A549 (cell line): Measurements from ENCODE around the gene MAGEF1. TPM values are rescaled to one million over a fixed set of nuclear protein-coding genes. Genes with fewer than 3 reads are reported as not detected.

Experiments
- ATAC-seq, 2 experiments: fragments of 200-7000 bp in 1 of 2; fragments of >200 bp in 1 of 2; cut with Nextera tagmentation in 1 of 2; cut with Tn5 transposase in 1 of 2; 3 replicates each; pipeline versions ENCODE4 v1.8.0 to v1.9.1; 2018 to 2020; ENCODE audit warnings: mild to moderate bottlenecking in 1 of 2, moderate library complexity in 1 of 2
- CTCF ChIA-PET: fragments of 300-600 bp; sonication (Branson Sonifier 250); formaldehyde crosslinking; extraction: SDS; loops from one replicate; lab custom pipeline; 2021; ENCODE audit warnings: antibody characterized with exemption, inconsistent platforms; lab: Yijun Ruan, JAX
- POLR2A ChIA-PET: fragments of 350-600 bp; formaldehyde crosslinking; extraction: SDS; loops from one replicate; lab custom pipeline; 2021; ENCODE audit warnings: antibody characterized with exemption, inconsistent platforms; lab: Yijun Ruan, JAX
- DNase-seq, 2 experiments: peaks; one replicate each; pipeline versions ENCODE4 v3.0.0 to v3.0.0-alpha.2; 2011 to 2016; ENCODE audit warnings: low read depth in 1 of 2, low spot score in 1 of 2
- FAIRE-seq: peaks from 2 replicates; lab custom pipeline; 2011; peaks lifted over from hg19 to GRCh38; lab: Jason Lieb, UNC
- H3K27ac ChIP-seq, 2 experiments: fragments of >200 bp; sonication (Bioruptor Twin); formaldehyde crosslinking; 3 replicates each; pipeline ENCODE4 v1.5.1; 2016 to 2017
- H3K4me1 ChIP-seq: fragments of >200 bp; sonication (Bioruptor Twin); formaldehyde crosslinking; 3 replicates; pipeline ENCODE4 v1.6.1; 2016
- H3K4me2 ChIP-seq: fragments of >200 bp; sonication (Bioruptor Twin); formaldehyde crosslinking; 3 replicates; pipeline ENCODE4 v1.6.1; 2016
- H3K4me3 ChIP-seq: fragments of >200 bp; sonication (Bioruptor Twin); formaldehyde crosslinking; 3 replicates; pipeline ENCODE4 v1.5.1; 2016
- H3K9me3 ChIP-seq: fragments of >200 bp; sonication (Bioruptor Twin); formaldehyde crosslinking; 3 replicates; pipeline ENCODE4 v1.6.1; 2016
- BHLHE40 ChIP-seq: IDR thresholded peaks from 2 replicates; pipeline ENCODE4 v1.6.1; 2012; ENCODE audit warnings: low read depth, low read length, inconsistent platforms
- ESRRA ChIP-seq: fragments of 150-350 bp; IDR thresholded peaks from 2 replicates; pipeline ENCODE4 v1.6.1; 2014; ENCODE audit warnings: mild to moderate bottlenecking, low read length, borderline replicate concordance
- HOXB13 ChIP-seq: fragments of 250-450 bp; sonication (Bioruptor Pico); IDR thresholded peaks from 2 replicates; pipeline ENCODE4 v1.5.0; 2020; ENCODE audit warnings: low read depth, mild to moderate bottlenecking, moderate library complexity
- JUN ChIP-seq, 2 experiments: fragments of >200 bp; sonication (Bioruptor Twin); formaldehyde crosslinking; IDR thresholded peaks; 2 replicates in 1 of 2; 3 replicates in 1 of 2; pipeline ENCODE4 v1.6.1; 2016 to 2017
- JUNB ChIP-seq: fragments of >200 bp; sonication (Bioruptor Twin); formaldehyde crosslinking; IDR thresholded peaks from 2 replicates; pipeline ENCODE4 v1.6.1; 2016
- KDM5A ChIP-seq: fragments of 200-600 bp; sonication (generic); IDR thresholded peaks from 2 replicates; pipeline ENCODE4 v1.6.1; 2016; ENCODE audit warnings: antibody characterized with exemption, mild to moderate bottlenecking
- MYC ChIP-seq: IDR thresholded peaks from 2 replicates; pipeline ENCODE4 v1.6.1; 2012; ENCODE audit warnings: mild to moderate bottlenecking, inconsistent platforms, low read length, improper control_type of control experiment, borderline replicate concordance
- NFE2L2 ChIP-seq: fragments of 150-350 bp; conservative IDR thresholded peaks from 2 replicates; pipeline ENCODE4 v1.6.1; 2014; ENCODE audit warnings: low read length
- PHF8 ChIP-seq: fragments of 200-600 bp; sonication (generic); IDR thresholded peaks from 2 replicates; pipeline ENCODE4 v1.6.1; 2016; ENCODE audit warnings: low read depth, mild to moderate bottlenecking, antibody characterized with exemption, moderate library complexity, borderline replicate concordance
- RARB ChIP-seq: fragments of 250-450 bp; sonication (Bioruptor Pico); IDR thresholded peaks from 2 replicates; pipeline ENCODE4 v1.8.0; 2021; ENCODE audit warnings: mild to moderate bottlenecking, moderate library complexity
- RFX5 ChIP-seq: fragments of 450-650 bp; IDR thresholded peaks from 2 replicates; pipeline ENCODE4 v1.7.1; 2014; ENCODE audit warnings: antibody characterized with exemption, mild to moderate bottlenecking, moderate library complexity
- RNF2 ChIP-seq: fragments of 200-600 bp; sonication (generic); IDR thresholded peaks from 2 replicates; pipeline ENCODE4 v1.6.1; 2016; ENCODE audit warnings: low read depth, mild to moderate bottlenecking, antibody characterized with exemption, moderate library complexity, borderline replicate concordance
- ZFP36 ChIP-seq: fragments of 450-650 bp; IDR thresholded peaks from 2 replicates; pipeline ENCODE4 v1.6.1; 2014; ENCODE audit warnings: borderline replicate concordance; ENCODE audit not compliant: partially characterized antibody
- WGBS: methylation state at CpG from one replicate; pipeline ENCODE4 v1.1.6; 2017; ENCODE audit errors: missing lambda C conversion rate; 5-methylcytosine and 5-hydroxymethylcytosine counted together
- polyA plus RNA-seq, 4 experiments: library from polyadenylated mRNA; depleted of rRNA in 3 of 4; stranded (reverse); fragments of >200 nt; fragmentation: RNase III in 1 of 4; extraction: RNeasy Plus Mini Kit Qiagen cat#74134 plus additional on column Dnase treatment in 1 of 4; gene quantifications; 2 replicates in 3 of 4; 3 replicates in 1 of 4; pipeline ENCODE4 v1.2.3, GENCODE V29; 2011 to 2017
- TF ChIP-seq, protein P1 (sequence below): fragments of 200-600 bp; sonication (generic); IDR thresholded peaks from 2 replicates; pipeline ENCODE4 v1.6.1; 2016; ENCODE audit warnings: antibody characterized with exemption, mild to moderate bottlenecking, moderate library complexity

The MAGEF1 gene
- polyA plus RNA-seq, 2 of the 4 experiments (the other 2 are of a cell fraction), result 19.6 to 30.8 TPM

DNA sequence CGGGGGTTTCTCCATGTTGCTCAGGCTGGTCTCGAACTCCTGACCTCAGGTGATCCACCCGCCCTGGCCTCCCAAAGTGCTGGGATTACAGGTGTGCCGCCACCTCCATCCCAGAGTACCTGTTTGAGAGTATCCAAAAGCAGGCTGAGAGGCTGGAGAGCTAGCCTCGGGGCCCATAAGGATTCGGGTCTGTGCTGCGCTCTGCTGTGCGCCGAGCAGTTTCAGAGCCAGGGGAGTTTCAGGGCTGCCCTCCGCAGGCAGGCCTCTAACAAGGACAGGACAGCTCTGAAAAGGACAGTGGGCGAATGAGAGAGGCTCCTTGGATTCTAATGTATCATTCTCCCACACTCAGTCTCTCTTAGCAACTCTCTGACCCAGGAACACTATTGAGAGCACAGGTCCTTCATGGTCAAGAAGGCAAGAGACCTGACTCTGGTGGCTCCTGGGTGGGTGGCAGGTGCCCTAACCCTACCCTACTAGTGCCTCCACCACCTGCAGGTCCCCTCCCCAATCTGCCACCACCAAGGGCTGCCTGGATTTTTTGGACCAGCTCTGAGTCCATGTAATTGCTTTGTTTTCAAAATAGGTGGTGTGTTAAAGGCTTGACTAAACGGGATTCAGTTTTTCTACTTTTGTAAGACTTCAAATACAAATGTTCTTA, 27.8 kb downstream of the MAGEF1 start (continued):
- TF ChIP-seq, protein P1, sequence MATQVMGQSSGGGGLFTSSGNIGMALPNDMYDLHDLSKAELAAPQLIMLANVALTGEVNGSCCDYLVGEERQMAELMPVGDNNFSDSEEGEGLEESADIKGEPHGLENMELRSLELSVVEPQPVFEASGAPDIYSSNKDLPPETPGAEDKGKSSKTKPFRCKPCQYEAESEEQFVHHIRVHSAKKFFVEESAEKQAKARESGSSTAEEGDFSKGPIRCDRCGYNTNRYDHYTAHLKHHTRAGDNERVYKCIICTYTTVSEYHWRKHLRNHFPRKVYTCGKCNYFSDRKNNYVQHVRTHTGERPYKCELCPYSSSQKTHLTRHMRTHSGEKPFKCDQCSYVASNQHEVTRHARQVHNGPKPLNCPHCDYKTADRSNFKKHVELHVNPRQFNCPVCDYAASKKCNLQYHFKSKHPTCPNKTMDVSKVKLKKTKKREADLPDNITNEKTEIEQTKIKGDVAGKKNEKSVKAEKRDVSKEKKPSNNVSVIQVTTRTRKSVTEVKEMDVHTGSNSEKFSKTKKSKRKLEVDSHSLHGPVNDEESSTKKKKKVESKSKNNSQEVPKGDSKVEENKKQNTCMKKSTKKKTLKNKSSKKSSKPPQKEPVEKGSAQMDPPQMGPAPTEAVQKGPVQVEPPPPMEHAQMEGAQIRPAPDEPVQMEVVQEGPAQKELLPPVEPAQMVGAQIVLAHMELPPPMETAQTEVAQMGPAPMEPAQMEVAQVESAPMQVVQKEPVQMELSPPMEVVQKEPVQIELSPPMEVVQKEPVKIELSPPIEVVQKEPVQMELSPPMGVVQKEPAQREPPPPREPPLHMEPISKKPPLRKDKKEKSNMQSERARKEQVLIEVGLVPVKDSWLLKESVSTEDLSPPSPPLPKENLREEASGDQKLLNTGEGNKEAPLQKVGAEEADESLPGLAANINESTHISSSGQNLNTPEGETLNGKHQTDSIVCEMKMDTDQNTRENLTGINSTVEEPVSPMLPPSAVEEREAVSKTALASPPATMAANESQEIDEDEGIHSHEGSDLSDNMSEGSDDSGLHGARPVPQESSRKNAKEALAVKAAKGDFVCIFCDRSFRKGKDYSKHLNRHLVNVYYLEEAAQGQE, result no peak

DNA sequence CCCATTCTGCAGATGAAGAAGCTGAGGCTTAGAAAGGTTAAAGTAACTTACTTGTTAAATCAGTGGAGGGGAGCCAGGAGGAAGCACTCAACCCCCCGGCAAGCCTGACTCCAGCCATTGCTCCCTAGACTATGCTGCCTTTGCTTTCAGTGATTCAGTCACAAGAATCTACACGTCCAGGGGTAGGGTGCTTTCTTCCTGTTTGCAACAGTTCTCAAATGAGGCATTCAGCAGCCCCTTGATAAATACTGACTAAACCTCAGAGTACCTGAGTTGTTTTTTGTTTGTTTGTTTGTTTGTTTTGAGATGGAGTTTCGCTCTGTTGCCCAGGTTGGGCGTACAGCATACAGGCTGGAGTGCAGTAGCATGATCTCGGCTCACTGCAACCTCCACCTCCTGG, 28.6 kb downstream of the MAGEF1 start:
- no peak for TF ChIP-seq RNF2
- no peak for TF ChIP-seq RARB (CRISPR knock-in tag)
- TF ChIP-seq, protein P1, result no peak
- no peak for TF ChIP-seq KDM5A
- no peak for TF ChIP-seq JUN (IDR thresholded peaks at IDR 0.05)
- TF ChIP-seq ZFP36, result no peak
- TF ChIP-seq, all 56 proteins: peak for 0
- Histone ChIP-seq H3K9me3 (no peaks in the 10 kb centered on the region; the same call in 2 of the 3 replicates), H3K4me2 (no peak overlapping the region), H3K4me1 (no peaks in the 10 kb centered on the region), H3K4me3 (no peak overlapping the region), H3K27ac (no peak overlapping the region)
- ATAC-seq, result no peak
- no peak for FAIRE-seq
- WGBS, result 43% methylated on average over 5 of the region's 5 CpGs
- ChIA-PET CTCF (no interaction called here), POLR2A (no interaction called here)
- DNase-seq, result no peak

DNA sequence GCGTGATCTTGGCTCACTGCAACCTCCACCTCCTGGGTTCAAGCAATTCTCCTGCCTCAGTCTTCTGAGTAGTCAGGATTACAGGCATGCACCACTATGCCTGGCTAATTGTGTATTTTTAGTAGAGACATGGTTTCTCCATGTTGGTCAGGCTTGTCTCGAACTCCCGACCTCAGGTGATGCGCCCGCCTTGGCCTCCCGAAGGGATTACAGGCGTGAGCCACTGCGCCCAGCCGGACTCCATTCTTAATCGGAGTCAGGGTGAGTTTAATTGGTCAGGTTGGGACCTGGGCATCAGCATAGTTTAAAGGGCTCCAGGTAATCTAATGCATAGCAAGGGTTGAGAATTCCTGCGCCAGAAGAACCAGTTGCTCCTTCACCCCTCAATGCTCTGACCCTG, 29.2 kb downstream of the MAGEF1 start:
- DNase-seq (no peak), FAIRE-seq (no peak), ATAC-seq (no peak)
- 72% methylated on average over 10 of the region's 11 CpGs for WGBS
- no peak for TF ChIP-seq RFX5
- no peak for TF ChIP-seq BHLHE40
- TF ChIP-seq PHF8, result no peak
- TF ChIP-seq MYC, result no peak
- no peak for TF ChIP-seq ESRRA
- TF ChIP-seq HOXB13 (CRISPR knock-in tag), result no peak
- no peak for TF ChIP-seq NFE2L2
- no peak for TF ChIP-seq JUNB
- Histone ChIP-seq H3K4me2 (no peak overlapping the region), H3K27ac (no peak overlapping the region), H3K9me3 (no peaks in the 10 kb centered on the region; the same call in 2 of the 3 replicates), H3K4me3 (no peak overlapping the region), H3K4me1 (no peaks in the 10 kb centered on the region)
- POLR2A ChIA-PET, result no interaction called here
- CTCF ChIA-PET, result no interaction called here
